IMR-90 (cell line): ENCODE results near the gene SLC17A9. TPM values are rescaled to one million over a fixed set of nuclear protein-coding genes. Genes with fewer than 3 reads are reported as not detected.

ENCODE experiments used
- ATAC-seq: fragments of 200-7000 bp; cut with Tn5 transposase; 2 replicates; pipeline ENCODE4 v1.9.1; 2020; ENCODE audit warnings: low read depth, mild to moderate bottlenecking, moderate library complexity
- BruUV-seq: library from RNA; stranded (reverse); fragments of 400-500 nt; replicated peaks from 2 replicates; lab custom pipeline; 2021; lab: Mats Ljungman, UMichigan
- CTCF ChIA-PET: fragments of 300-600 bp; formaldehyde crosslinking; extraction: SDS; loops from one replicate; lab custom pipeline; 2021; ENCODE audit warnings: antibody characterized with exemption; lab: Yijun Ruan, JAX
- POLR2A ChIA-PET: fragments of 300-600 bp; sonication (Branson Sonifier 250); formaldehyde crosslinking; loops from one replicate; lab custom pipeline; 2022; ENCODE audit warnings: antibody characterized with exemption; ENCODE audit not compliant: unreplicated experiment; lab: Charles Lee
- DNase-seq: peaks from one replicate; pipeline ENCODE4 v3.0.0; 2013
- H2AFZ ChIP-seq: replicated peaks from 2 replicates; pipeline ENCODE3; 2013; ENCODE audit warnings: low read length, mild to moderate bottlenecking; ENCODE audit not compliant: poor library complexity
- H2AK5ac ChIP-seq: 2 replicates; pipeline ENCODE4 v1.6.1; 2013; ENCODE audit warnings: low read depth, low read length, inconsistent platforms
- H2AK9ac ChIP-seq: replicated peaks from 2 replicates; pipeline ENCODE3; 2013; ENCODE audit warnings: mild to moderate bottlenecking, low read depth, low read length, moderate library complexity; ENCODE audit not compliant: poor library complexity
- H2BK120ac ChIP-seq: 2 replicates; pipeline ENCODE4 v1.6.1; 2013; ENCODE audit warnings: low read depth, low read length, inconsistent platforms
- H2BK15ac ChIP-seq: 3 replicates; pipeline ENCODE4 v1.6.1; 2013; ENCODE audit warnings: low read depth, low read length, inconsistent platforms
- H2BK20ac ChIP-seq: 2 replicates; pipeline ENCODE4 v1.6.1; 2013; ENCODE audit warnings: low read depth, mild to moderate bottlenecking, inconsistent platforms, low read length, moderate library complexity
- H2BK5ac ChIP-seq: 2 replicates; pipeline ENCODE4 v1.6.1; 2013; ENCODE audit warnings: mild to moderate bottlenecking, low read depth, low read length, inconsistent platforms; ENCODE audit not compliant: poor library complexity, severe bottlenecking
- H3K14ac ChIP-seq: replicated peaks from 2 replicates; pipeline ENCODE4 v1.6.1; 2013; ENCODE audit warnings: low read depth, low read length, inconsistent platforms
- H3K18ac ChIP-seq: 2 replicates; pipeline ENCODE4 v1.6.1; 2013; ENCODE audit warnings: low read depth, low read length, control low read depth
- H3K23ac ChIP-seq: 2 replicates; pipeline ENCODE4 v1.6.1; 2013; ENCODE audit warnings: low read depth, low read length, inconsistent platforms
- H3K27ac ChIP-seq: 2 replicates; pipeline ENCODE4 v1.5.1; 2013; ENCODE audit warnings: mild to moderate bottlenecking, control low read depth, low read length; ENCODE audit not compliant: insufficient read depth
- H3K27me3 ChIP-seq: 2 replicates; pipeline ENCODE4 v1.6.1; 2013; ENCODE audit warnings: low read length; ENCODE audit not compliant: control insufficient read depth, insufficient read depth
- H3K36me3 ChIP-seq: 2 replicates; pipeline ENCODE4 v1.6.1; 2013; ENCODE audit warnings: low read length, mixed read lengths; ENCODE audit not compliant: control insufficient read depth, insufficient read depth
- H3K4ac ChIP-seq: 2 replicates; pipeline ENCODE4 v1.6.1; 2013; ENCODE audit warnings: low read depth, low read length, inconsistent platforms
- H3K4me1 ChIP-seq: 2 replicates; pipeline ENCODE4 v1.6.1; 2013; ENCODE audit warnings: low read length, mixed read lengths; ENCODE audit not compliant: control insufficient read depth, insufficient read depth
- H3K4me2 ChIP-seq: 2 replicates; pipeline ENCODE4 v1.6.1; 2013; ENCODE audit warnings: low read depth, mild to moderate bottlenecking, control low read depth, low read length, moderate library complexity
- H3K4me3 ChIP-seq: 2 replicates; pipeline ENCODE4 v1.5.1; 2013; ENCODE audit warnings: low read depth, mild to moderate bottlenecking, control low read depth, low read length, moderate library complexity; ENCODE audit not compliant: insufficient read depth
- H3K56ac ChIP-seq: 2 replicates; pipeline ENCODE4 v1.6.1; 2013; ENCODE audit warnings: low read length, inconsistent platforms; ENCODE audit not compliant: insufficient read depth; ENCODE audit errors: extremely low read depth
- H3K79me1 ChIP-seq, 2 experiments: 2 replicates each; pipeline ENCODE4 v1.6.1; 2013; ENCODE audit warnings: low read length in 2 of 2, inconsistent platforms in 1 of 2, low read depth in 1 of 2
- H3K9ac ChIP-seq: 2 replicates; pipeline ENCODE4 v1.6.1; 2013; ENCODE audit warnings: low read depth, low read length, control low read depth
- H3K9me1 ChIP-seq: 2 replicates; pipeline ENCODE4 v1.6.1; 2013; ENCODE audit warnings: low read length, inconsistent platforms; ENCODE audit not compliant: insufficient read depth
- H3K9me3 ChIP-seq: 2 replicates; pipeline ENCODE4 v1.6.1; 2013; ENCODE audit warnings: low read length; ENCODE audit not compliant: control insufficient read depth, insufficient read depth
- H4K20me1 ChIP-seq: 2 replicates; pipeline ENCODE4 v1.6.1; 2013; ENCODE audit warnings: low read length, inconsistent platforms; ENCODE audit not compliant: insufficient read depth
- H4K5ac ChIP-seq: 2 replicates; pipeline ENCODE4 v1.6.1; 2013; ENCODE audit warnings: mild to moderate bottlenecking, low read depth, low read length, control low read depth
- H4K8ac ChIP-seq, 2 experiments: 2 replicates each; pipeline ENCODE4 v1.6.1; 2013; ENCODE audit warnings: low read depth in 2 of 2, low read length in 2 of 2, control low read depth in 1 of 2, inconsistent platforms in 1 of 2
- H4K91ac ChIP-seq: 2 replicates; pipeline ENCODE4 v1.6.1; 2013; ENCODE audit warnings: low read depth, low read length, inconsistent platforms; ENCODE audit not compliant: insufficient read depth
- BHLHE40 ChIP-seq: fragments of 150-350 bp; IDR thresholded peaks from 2 replicates; pipeline ENCODE4 v1.6.1; 2016; ENCODE audit warnings: mild to moderate bottlenecking, low read depth, low read length
- CEBPB ChIP-seq: IDR thresholded peaks from 2 replicates; pipeline ENCODE4 v1.6.1; 2012; ENCODE audit warnings: low read depth, low read length, improper control_type of control experiment
- CHD1 ChIP-seq: IDR thresholded peaks from 2 replicates; pipeline ENCODE4 v1.6.1; 2012; ENCODE audit warnings: low read depth, low read length, improper control_type of control experiment
- FOS ChIP-seq: fragments of 150-350 bp; IDR thresholded peaks from 2 replicates; pipeline ENCODE4 v1.6.1; 2016; ENCODE audit warnings: low read depth, low read length
- MAFK ChIP-seq: IDR thresholded peaks from 2 replicates; pipeline ENCODE4 v1.6.1; 2012; ENCODE audit warnings: low read depth, low read length, improper control_type of control experiment
- MAZ ChIP-seq: IDR thresholded peaks from 2 replicates; pipeline ENCODE4 v1.6.1; 2012; ENCODE audit warnings: low read depth, mild to moderate bottlenecking, low read length, improper control_type of control experiment, moderate library complexity, borderline replicate concordance
- MXI1 ChIP-seq: IDR thresholded peaks from 2 replicates; pipeline ENCODE4 v1.6.1; 2012; ENCODE audit warnings: low read depth, mild to moderate bottlenecking, low read length, moderate library complexity, borderline replicate concordance
- NFE2L2 ChIP-seq: fragments of 150-350 bp; IDR thresholded peaks from 2 replicates; pipeline ENCODE4 v1.6.1; 2016; ENCODE audit warnings: low read depth, mild to moderate bottlenecking, low read length
- POLR2A ChIP-seq: IDR thresholded peaks from 2 replicates; pipeline ENCODE4 v1.6.1; 2012; ENCODE audit warnings: mild to moderate bottlenecking, low read depth, low read length
- RAD21 ChIP-seq: IDR thresholded peaks from 2 replicates; pipeline ENCODE4 v1.6.1; 2012; ENCODE audit warnings: low read length, improper control_type of control experiment
- RCOR1 ChIP-seq: IDR thresholded peaks from 2 replicates; pipeline ENCODE4 v1.6.1; 2012; ENCODE audit warnings: mild to moderate bottlenecking, low read length, improper control_type of control experiment; ENCODE audit not compliant: insufficient replicate concordance
- RFX5 ChIP-seq: IDR thresholded peaks from 2 replicates; pipeline ENCODE4 v1.8.0; 2012; ENCODE audit warnings: low read depth, mild to moderate bottlenecking, low read length, moderate library complexity
- SMC3 ChIP-seq: fragments of 150-350 bp; IDR thresholded peaks from 2 replicates; pipeline ENCODE4 v1.6.1; 2016; ENCODE audit warnings: low read depth, mild to moderate bottlenecking, antibody characterized with exemption, low read length, moderate library complexity
- WGBS, 2 experiments: methylation state at CpG; one replicate each; pipeline versions ENCODE4 v1.1.5 to v1.1.7; 2013; ENCODE audit warnings: missing lambda C conversion rate in 2 of 2; ENCODE audit not compliant: insufficient read length in 1 of 2; ENCODE audit errors: extremely low coverage in 2 of 2; 5-methylcytosine and 5-hydroxymethylcytosine counted together
- dilution Hi-C: fragments of 300-500 bp; cut with HindIII; formaldehyde crosslinking; loops from one replicate; pipeline ENCODE4 v1.14.3; 2018; ENCODE audit warnings: low sequenced_read_pairs; ENCODE audit not compliant: unreplicated experiment
- in situ Hi-C: fragments of 300-500 bp; cut with MboI; formaldehyde crosslinking; loops from 3 replicates; pipeline ENCODE4 v1.14.3; 2019; ENCODE audit warnings: low sequenced_read_pairs, inconsistent platforms, mixed read lengths
- intact Hi-C: fragments of 100-400 bp; cut with micrococcal nuclease; formaldehyde crosslinking; loops from 2 replicates; pipeline ENCODE4 v1.10.0; 2022
- polyA plus RNA-seq, 3 experiments: library from polyadenylated mRNA; depleted of rRNA; stranded (reverse); fragments of >200 nt; gene quantifications; 2 replicates each; pipeline ENCODE4 v1.2.3, GENCODE V29; 2012; ENCODE audit warnings: low replicate concordance in 1 of 3
- total RNA-seq: library from RNA; depleted of rRNA; stranded (reverse); fragments of >200 nt; gene quantifications from 2 replicates; pipeline ENCODE4 v1.2.3, GENCODE V29; 2012
- TF ChIP-seq, protein P1 (sequence below): fragments of 150-350 bp; IDR thresholded peaks from 2 replicates; pipeline ENCODE4 v1.6.1; 2017; ENCODE audit warnings: mild to moderate bottlenecking, antibody characterized with exemption, low read length, low read depth
- TF ChIP-seq, protein P2 (sequence below): conservative IDR thresholded peaks from 2 replicates; pipeline ENCODE4 v1.5.1; 2012; ENCODE audit warnings: mild to moderate bottlenecking, low read depth, low read length, improper control_type of control experiment
- TF ChIP-seq, protein P3 (sequence below): fragments of 150-350 bp; IDR thresholded peaks from 2 replicates; pipeline ENCODE4 v1.6.1; 2016; ENCODE audit warnings: low read depth, mild to moderate bottlenecking, low read length, moderate library complexity, borderline replicate concordance

SLC17A9 gene
- total and polyA plus RNA-seq, 2 of the 4 experiments (the other 2 are of a cell fraction), result 2.2 to 14.4 TPM

DNA sequence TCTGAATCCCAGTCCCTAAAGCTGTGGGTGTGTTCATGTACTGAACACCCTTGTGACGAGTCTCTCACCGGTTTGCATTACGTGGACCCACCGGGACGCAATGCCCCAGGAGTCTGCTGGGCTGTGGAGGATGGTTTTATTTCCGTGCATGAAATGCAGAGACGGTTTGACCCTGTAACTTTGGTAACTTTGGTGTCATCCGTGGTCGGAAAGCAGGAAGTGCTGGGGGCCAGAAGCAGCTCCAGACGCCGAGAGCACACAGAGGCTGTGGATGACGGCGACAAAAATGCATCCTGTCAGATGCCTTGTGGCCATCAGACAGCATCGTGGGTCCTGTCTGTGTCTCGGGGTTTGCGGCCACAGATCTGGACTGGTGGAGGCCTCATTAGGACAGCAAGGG, 47.1 kb downstream of the SLC17A9 start:
- no TSS peak for BruUV-seq
- ATAC-seq (no peak), DNase-seq (no peak)
- dilution Hi-C loops, result no loop called here
- H3K4ac ChIP-seq, result no peak overlapping the region
- intact Hi-C loops, result no loop called here
- no peak overlapping the region for H3K27ac ChIP-seq
- H3K4me3 ChIP-seq, result no peak overlapping the region
- peaks cover 84% of the 10 kb centered on the region for H3K27me3 ChIP-seq
- no peak overlapping the region for H2BK120ac ChIP-seq
- H3K56ac ChIP-seq, result no peak overlapping the region
- H2BK15ac ChIP-seq, result no peak overlapping the region
- H4K20me1 ChIP-seq, result peaks cover 3% of the 10 kb centered on the region; the same call in 1 of the 2 replicates
- H3K79me1 ChIP-seq, result no peaks in the 10 kb centered on the region
- H4K8ac ChIP-seq, result no peak overlapping the region
- H3K9me3 ChIP-seq, result no peaks in the 10 kb centered on the region
- WGBS, 2 experiments, result 61% methylated on average over 16 of the region's 16 CpGs; no CpG with 5 or more reads in 1 of the 2 experiments
- H2AK5ac ChIP-seq, result no peak overlapping the region
- H4K5ac ChIP-seq, result no peak overlapping the region
- H3K9ac ChIP-seq, result no peak overlapping the region
- in situ Hi-C loops, result no loop called here
- H3K23ac ChIP-seq, result no peak overlapping the region
- H4K91ac ChIP-seq, result no peak overlapping the region
- H3K18ac ChIP-seq, result no peak overlapping the region
- H2AFZ ChIP-seq, result peak overlapping the region; percentile 32
- H3K14ac ChIP-seq, result no peak overlapping the region
- H2BK20ac ChIP-seq, result no peak overlapping the region
- ChIA-PET CTCF (interaction anchor here (0.9 to 1.0 kb wide), 2 partner anchors 11 to 27 kb away, joined by 3 read pairs; no protein-coding TSS in a partner anchor), POLR2A (no interaction called here)
- H2BK5ac ChIP-seq, result no peak overlapping the region
- TF ChIP-seq NFE2L2 (no peak), MXI1 (no peak), POLR2A (no peak), FOS (no peak), MAZ (no peak), RFX5 (no peak), RAD21 (no peak), BHLHE40 (no peak), MAFK (no peak), CHD1 (no peak), SMC3 (no peak), RCOR1 (no peak), CEBPB (no peak)
- TF ChIP-seq, protein P1, sequence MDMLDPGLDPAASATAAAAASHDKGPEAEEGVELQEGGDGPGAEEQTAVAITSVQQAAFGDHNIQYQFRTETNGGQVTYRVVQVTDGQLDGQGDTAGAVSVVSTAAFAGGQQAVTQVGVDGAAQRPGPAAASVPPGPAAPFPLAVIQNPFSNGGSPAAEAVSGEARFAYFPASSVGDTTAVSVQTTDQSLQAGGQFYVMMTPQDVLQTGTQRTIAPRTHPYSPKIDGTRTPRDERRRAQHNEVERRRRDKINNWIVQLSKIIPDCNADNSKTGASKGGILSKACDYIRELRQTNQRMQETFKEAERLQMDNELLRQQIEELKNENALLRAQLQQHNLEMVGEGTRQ, result no peak
- TF ChIP-seq, protein P2, sequence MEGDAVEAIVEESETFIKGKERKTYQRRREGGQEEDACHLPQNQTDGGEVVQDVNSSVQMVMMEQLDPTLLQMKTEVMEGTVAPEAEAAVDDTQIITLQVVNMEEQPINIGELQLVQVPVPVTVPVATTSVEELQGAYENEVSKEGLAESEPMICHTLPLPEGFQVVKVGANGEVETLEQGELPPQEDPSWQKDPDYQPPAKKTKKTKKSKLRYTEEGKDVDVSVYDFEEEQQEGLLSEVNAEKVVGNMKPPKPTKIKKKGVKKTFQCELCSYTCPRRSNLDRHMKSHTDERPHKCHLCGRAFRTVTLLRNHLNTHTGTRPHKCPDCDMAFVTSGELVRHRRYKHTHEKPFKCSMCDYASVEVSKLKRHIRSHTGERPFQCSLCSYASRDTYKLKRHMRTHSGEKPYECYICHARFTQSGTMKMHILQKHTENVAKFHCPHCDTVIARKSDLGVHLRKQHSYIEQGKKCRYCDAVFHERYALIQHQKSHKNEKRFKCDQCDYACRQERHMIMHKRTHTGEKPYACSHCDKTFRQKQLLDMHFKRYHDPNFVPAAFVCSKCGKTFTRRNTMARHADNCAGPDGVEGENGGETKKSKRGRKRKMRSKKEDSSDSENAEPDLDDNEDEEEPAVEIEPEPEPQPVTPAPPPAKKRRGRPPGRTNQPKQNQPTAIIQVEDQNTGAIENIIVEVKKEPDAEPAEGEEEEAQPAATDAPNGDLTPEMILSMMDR, result no peak
- TF ChIP-seq, protein P3, sequence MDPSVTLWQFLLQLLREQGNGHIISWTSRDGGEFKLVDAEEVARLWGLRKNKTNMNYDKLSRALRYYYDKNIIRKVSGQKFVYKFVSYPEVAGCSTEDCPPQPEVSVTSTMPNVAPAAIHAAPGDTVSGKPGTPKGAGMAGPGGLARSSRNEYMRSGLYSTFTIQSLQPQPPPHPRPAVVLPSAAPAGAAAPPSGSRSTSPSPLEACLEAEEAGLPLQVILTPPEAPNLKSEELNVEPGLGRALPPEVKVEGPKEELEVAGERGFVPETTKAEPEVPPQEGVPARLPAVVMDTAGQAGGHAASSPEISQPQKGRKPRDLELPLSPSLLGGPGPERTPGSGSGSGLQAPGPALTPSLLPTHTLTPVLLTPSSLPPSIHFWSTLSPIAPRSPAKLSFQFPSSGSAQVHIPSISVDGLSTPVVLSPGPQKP, result no peak
- H2AK9ac ChIP-seq, result no peak overlapping the region
- no peaks in the 10 kb centered on the region for H3K9me1 ChIP-seq
- H3K36me3 ChIP-seq, result no peaks in the 10 kb centered on the region
- no peak overlapping the region for H3K4me2 ChIP-seq
- H3K4me1 ChIP-seq, result no peaks in the 10 kb centered on the region
